ENCODE measurements around the gene SLC6A3.
A peak's percentile ranks its signal among the peaks of the same experiment; 100 is the strongest.

The SLC6A3 gene

GRCh38 chr5:1344975-1345838, 100.0 kb downstream of the SLC6A3 start, which contains the start of gene CLPTM1L:
Gene CLPTM1L, minus strand, starts transcription at chr5:1345099. Its CDS starts 258 bp downstream, at chr5:1344841.
- peak; percentile 91 for DNase-seq

- DNase-seq: peak; percentile 44
Observed at GRCh38 chr5:1343931-1344901, 101.0 kb downstream of the SLC6A3 start.

GRCh38 chr5:1343315-1343751, 101.9 kb downstream of the SLC6A3 start:
- DNase-seq: no peak
